ENCODE results near the gene HEXD.
"Not testable (repeated sequence)": the region's sequence is repeated elsewhere in the genome, so short reads cannot be mapped to it uniquely, and the experiment has no call there.

The HEXD gene

DNA sequence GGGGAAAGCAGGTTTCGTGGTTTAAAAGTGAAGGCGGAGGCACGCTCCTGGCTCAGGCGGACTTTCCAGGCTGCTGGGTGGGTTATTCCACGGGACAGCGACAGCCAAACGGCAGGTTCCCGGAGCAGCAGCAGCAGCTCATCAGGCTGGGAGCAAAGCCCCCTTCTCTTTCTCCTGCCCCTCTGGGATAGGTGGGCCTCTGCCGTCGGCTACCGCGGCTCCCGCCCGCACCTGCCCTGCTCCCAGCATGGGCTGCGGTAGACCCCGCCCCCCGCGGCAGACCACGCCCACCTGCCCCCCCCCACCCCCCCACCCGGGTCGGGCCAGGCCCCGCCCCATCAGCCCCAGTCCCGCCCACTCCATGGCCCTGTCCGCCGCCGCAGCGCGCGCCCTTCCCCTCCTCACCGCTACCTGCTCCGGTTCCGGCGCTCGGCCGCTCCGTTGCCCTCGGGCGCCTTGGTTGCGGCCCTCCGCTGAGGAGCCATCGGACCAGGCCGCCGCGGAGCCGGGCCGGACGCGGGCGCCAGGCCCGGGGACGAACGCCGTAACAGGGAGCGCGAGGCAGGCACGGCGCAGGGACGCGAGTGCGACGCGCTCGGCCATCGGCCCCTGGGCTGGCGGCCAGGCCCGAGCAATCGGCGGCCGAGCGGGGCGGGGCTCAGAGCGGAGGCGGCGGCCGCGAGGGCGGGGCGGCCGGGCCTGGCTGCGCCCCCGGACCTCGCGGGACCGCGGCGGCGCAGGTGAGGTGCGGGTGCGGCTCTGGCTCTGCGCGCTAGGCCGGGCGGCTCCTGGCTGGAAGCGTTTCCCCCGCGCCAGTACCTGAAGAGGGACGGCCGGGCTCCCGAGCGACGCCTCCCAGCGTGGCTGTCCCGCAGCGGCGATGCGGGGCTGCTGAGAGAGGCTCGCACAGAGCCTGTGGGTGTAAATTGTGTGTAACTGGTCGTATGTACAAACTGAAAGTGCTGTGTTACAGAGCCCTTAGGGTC, at the start of gene HEXD, which contains the start of gene OGFOD3:
HEXD (plus strand) TSS at position 347 of the 986 bp plus-strand sequence. CDS start 1,453 bp downstream, outside the sequence.
OGFOD3 (minus strand) TSS at position 586 of the 986 bp plus-strand sequence; CDS start at position 485, 101 bp downstream.
- DNase-seq (ENCODE audit: low read depth), result peak; percentile 74

DNA sequence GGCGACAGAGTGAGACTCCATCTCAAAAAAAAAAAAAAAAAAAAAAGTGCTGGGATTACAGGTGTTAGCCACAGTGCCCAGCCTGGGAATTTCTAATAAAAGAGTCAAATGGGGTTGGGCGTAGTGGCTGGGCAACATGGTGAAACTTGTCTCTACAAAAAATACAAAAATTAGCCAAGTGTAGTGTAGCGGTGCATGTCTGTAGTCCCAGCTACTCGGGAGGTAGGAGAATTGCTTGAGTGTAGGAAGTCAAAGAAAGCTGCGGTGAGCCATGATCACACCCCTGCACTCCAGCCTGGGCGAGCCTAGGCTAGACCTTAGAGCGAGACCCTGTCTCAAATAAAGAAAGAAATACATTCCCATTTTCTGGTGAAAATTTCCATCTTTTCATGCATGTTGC, 48.9 kb upstream of the HEXD start:
- DNase-seq (ENCODE audit: low read depth), result no peak

DNA sequence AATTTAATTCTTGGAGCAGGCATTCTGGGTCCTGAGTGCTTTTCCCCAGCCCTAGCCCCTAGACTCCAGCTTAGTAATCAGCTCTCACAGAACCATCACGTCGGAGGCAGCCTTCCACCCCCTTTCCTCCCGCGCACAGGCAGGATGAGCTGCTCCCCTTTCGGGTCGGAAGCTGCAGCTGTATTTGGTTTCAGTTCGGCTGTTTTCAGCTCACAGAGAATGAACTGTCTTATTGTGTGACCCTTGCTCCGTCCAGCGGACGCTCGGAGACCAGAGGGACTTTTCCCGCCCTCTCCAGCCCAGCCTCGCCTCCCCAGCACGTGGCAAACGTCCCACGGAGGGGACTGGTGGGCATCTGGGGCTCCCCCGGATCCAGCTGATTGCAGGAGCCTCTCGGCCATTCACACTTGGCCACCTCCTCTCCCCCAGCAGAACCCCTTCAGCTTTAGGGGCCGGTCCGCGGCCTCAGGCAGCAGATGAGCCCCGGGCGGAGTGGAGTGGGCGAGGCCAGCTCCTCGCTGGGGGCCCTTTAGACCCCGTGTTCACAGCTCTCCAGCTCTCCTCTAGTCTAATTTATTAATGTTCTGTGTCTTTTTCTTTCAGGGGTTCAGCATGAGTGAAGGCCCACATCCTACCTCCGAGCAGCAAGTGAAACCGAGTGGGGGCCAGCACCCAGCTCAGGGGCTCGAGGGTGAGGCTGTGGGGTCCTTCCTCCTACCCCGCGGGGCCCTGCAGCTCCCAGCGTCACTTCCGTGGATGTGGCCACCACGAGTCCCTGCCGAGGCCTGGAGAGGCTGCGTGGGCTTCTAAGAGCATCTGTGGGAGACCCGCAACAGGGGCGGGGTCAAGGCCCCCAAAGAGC, 47.4 kb upstream of the HEXD start:
- peak; percentile 11 for DNase-seq (ENCODE audit: low read depth)

DNA sequence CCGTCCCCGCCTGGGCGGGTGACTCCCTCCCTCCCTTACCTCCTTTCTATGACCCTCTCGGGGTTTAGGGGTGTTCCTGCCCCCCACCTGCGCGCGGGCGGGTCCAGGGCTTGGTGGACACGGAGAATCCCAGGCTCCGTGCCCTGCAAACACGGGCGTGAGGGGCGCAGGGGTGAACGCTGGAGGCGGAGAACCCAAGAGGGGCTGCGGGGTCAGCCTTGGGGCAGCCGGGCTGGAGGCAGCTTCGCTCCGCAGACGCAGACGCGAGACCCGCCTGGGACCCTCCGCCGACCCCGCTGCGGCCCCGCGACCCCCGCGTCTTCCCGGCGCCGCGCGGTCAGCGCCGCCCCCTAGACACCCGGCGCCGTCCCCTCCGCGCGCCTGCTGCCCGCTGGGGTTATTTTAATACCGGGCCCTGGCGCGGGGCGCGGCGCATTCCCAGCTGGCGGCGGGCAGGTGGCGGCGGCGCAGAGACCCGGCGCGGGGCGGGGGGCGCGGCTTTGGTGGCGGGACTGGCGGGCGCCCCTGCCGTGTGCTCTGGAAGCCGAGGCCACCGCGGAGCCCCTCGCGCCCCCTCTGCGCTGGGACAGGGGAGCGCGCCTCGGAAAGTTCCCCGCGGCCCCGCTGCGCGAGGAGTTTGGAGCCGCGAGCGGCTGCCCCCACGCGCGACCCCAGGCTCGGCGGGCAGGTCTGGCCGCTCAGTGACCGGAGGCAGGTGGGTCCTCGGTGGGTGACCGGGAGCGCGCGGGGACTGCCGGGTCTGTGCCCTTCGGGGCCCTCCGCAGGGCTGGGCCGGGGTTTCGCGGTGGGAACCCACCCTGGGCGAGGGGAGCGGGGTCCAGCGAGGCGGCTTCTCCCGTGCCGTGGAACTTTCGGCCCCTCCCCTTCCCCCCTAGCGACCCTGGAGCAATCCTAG, 46.6 kb upstream of the HEXD start, which contains the start of gene UTS2R:
UTS2R (plus strand) TSS at position 433 of the 916 bp plus-strand sequence. CDS start 2,560 bp downstream, outside the sequence.
- DNase-seq (ENCODE audit: low read depth), result no peak

DNA sequence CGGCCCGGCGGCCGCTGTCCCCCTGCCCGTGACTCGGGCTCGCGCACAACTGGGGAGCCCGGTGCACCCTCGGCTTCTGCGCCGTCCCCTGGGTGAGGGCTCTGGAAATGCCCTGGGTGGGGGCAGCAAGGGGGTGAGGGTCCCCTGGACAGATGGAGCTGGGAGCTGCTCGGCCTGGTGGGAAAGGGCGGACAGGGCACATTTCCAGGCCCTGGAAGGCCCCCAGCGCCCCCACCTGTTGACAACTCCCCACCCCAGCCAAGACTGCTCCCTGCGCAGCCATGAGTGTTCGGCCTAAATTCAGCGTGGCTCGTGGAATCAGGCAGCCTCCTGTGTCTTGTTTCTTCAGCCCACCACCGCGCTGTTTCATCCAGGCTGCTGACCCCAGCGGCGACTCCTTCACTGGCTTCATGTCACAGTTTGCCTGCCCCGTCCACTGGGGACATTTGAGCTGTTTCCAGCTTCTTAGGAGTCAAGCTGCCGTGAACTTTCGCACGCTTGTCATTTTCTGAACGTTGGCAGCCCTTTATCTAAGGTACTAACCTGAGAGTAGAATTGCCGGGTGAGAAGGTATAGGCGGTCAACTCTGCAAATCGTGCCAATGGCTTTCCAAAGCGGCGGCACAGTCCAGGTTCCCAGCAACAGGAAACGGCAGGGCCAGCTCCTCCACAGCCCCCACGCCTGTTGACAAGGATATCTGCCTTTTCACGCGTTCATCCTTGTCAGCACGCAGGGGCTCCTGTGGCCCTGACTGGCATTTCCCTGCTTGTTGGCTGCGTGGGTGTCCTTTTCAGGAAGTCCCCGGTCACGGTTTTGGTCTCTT, 45.7 kb upstream of the HEXD start:
- no peak for DNase-seq (ENCODE audit: low read depth)

DNA sequence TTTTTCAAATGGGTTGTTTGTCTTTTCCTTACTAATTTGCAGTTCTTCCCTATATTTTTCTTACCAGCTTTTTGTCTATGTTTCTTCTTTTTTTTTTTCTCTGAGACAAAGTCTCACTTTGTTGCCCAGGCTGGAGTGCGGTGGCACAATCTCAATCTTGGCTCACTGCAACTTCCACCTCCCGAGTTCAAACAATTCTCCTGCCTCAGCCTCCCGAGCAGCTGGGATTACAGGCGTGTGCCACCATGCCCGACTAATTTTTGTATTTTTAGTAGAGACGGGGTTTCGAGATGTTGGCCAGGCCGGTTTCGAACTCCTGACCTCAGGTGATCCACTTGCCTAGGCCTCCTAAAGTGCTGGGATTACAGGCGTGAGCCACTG, 45.1 kb upstream of the HEXD start:
- not testable (repeated sequence) for DNase-seq (ENCODE audit: low read depth)

DNA sequence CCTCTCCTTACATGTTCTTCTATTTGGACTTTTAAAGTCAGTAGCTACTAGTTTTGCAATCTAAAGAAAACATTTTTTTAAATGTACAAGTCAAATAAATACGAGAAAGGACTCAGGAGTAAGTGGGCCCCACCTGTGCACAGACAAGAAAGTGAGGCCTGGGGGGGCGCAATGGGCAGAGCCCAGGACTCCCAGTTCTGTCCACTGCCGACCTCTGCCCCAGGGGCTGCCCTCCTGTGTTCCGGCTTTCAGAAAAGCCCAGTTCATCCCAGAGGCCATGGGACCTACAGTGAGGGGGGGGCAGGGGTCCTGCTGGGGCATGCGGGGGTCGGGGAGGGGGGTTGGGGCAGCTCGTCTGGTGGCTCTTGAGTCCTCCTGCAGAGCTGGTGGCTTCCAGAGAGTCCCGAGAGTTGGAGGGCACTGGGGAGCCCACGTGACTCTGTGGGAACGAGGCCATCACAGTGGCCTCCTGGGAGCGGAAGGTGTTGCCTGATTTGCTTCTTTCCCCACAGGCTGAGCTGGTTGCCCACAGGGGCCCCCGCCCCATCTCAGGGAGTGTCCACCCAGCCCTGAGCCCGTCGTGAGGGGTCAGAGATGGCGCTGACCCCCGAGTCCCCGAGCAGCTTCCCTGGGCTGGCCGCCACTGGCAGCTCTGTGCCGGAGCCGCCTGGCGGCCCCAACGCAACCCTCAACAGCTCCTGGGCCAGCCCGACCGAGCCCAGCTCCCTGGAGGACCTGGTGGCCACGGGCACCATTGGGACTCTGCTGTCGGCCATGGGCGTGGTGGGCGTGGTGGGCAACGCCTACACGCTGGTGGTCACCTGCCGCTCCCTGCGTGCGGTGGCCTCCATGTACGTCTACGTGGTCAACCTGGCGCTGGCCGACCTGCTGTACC, 44.2 kb upstream of the HEXD start:
- DNase-seq (ENCODE audit: low read depth), result no peak

DNA sequence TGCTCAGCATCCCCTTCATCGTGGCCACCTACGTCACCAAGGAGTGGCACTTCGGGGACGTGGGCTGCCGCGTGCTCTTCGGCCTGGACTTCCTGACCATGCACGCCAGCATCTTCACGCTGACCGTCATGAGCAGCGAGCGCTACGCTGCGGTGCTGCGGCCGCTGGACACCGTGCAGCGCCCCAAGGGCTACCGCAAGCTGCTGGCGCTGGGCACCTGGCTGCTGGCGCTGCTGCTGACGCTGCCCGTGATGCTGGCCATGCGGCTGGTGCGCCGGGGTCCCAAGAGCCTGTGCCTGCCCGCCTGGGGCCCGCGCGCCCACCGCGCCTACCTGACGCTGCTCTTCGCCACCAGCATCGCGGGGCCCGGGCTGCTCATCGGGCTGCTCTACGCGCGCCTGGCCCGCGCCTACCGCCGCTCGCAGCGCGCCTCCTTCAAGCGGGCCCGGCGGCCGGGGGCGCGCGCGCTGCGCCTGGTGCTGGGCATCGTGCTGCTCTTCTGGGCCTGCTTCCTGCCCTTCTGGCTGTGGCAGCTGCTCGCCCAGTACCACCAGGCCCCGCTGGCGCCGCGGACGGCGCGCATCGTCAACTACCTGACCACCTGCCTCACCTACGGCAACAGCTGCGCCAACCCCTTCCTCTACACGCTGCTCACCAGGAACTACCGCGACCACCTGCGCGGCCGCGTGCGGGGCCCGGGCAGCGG, 43.4 kb upstream of the HEXD start:
- DNase-seq (ENCODE audit: low read depth), result no peak

DNA sequence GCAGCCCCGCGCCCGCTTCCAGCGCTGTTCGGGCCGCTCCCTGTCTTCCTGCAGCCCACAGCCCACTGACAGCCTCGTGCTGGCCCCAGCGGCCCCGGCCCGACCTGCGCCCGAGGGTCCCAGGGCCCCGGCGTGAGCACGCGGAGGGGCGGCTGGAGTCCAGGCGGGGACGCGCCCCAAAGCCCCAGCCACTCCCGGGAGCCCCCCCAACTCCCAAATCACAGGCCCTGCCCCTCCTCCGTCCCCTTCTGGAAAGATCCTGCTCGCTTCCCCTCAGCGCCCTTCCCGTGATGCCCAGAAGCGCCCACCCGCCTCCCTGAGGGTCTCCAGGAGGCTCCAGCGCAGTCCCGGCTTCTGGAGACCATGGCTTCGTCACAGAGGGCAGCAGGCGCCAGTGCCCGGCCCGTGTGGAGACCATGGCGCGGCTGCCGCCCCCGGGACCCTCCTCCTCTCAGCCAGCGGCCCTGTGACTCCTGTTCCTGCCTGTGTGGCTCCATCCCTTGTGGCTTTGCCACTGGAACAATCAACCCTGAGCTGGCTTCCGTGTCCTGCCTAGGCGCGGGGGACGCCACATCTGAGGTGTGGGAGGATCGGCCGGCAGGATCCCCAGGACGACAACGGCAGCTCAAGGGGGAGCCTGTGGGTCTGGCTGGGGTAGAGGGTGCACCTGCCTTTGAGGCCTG, 42.6 kb upstream of the HEXD start:
- DNase-seq (ENCODE audit: low read depth), result no peak

DNA sequence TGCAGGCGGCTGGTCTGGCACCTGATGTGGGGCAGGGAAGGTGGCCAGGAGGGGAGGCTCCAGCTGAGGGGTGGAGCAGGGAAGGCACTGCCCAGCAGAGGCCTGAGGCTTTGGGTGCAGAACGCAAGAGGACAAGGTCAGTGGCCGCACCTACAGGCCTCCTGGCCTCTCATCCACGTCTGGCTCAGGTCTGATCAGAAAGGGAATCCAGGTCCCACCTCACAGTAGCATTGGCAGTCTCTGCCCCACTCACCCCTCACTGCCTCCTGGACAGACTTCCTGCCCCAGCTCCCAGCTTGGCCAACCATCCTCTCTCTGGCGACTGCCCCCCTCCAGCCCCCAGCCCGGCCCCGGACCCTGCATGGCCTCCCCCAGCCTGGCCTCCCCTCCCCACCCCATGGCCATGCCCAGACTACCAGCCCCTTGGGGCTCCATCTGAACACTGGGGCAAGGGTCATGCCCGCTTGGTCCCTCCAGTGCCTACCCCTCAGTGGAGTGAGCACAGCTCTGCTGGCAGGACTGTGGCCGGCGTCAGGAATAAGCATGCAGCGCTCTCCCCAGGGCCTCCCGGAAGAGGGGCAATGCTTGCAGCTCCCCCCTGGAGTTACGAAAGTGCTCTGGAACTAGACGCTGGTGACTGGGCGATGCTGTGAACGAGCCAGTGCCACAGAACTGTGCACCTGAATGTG, 42.0 kb upstream of the HEXD start:
- no peak for DNase-seq (ENCODE audit: low read depth)

DNA sequence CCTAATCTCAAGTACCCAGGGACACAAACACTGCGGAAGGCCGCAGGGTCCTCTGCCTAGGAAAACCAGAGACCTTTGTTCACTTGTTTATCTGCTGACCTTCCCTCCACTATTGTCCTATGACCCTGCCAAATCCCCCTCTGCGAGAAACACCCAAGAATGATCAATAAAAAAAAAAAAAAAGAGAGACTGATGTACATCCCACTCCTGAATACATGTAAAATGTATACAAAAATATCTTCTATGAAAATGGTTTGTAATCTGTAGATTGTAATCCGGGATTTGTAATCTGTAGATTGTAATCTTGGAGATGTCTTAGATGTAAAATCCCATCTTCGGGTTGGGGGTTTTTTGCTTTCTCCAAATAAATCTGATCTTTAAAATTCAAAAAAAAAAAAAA, 40.9 kb upstream of the HEXD start:
- not testable (repeated sequence) for DNase-seq (ENCODE audit: low read depth)

DNA sequence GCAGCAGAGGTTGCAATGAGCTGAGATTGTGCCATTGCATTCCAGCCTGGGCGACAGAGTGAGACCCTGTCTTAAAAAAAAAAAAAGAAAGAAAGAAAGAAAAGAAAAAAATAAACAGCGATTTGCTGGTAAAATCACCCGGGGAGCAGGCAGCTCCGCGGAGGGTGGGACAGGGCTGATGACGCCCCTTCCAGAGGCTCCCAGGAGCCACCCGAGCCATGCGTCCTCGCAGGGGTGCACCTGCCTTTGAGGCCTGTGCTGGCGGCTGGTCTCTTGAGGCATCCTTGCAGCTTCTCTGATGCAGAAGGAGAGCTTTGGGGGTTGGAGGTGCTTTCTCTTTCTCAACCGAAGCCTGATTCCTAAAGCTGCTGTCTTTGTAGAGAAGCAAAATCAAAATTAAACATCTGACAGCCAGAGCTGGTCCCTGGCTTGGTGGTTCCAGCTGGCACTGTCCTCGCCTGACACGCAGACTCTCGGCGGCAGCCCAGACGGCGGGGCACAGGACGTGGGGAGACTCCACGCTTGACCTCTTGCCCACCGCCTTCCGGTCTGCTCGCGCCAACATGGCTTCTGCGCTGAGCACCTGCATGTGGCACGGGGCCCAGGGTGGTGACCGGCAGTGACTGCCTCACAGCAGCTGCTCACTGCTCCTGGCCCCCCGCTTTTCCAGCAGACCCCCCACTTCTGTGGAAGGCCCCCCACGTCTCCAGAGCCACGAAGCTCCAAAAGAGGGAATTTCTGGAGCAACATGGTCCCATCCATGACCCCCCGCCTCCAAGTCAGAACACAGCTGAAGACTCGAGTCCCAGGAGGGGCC, 40.0 kb upstream of the HEXD start:
- DNase-seq (ENCODE audit: low read depth), result no peak

DNA sequence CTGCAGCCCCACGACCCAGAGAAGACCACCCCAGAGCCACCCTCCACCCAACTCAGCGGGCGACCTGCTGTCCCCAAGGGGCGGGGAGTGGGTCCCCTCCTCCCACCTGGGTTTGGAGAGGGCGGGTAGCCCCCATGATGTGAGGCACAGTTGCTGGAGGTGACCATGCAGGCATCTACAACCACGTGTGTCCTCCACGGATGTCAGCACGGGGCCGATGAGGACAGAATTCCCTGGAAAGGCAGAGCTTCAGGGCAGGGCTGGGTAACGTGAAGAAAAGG, 39.5 kb upstream of the HEXD start:
- no peak for DNase-seq (ENCODE audit: low read depth)

DNA sequence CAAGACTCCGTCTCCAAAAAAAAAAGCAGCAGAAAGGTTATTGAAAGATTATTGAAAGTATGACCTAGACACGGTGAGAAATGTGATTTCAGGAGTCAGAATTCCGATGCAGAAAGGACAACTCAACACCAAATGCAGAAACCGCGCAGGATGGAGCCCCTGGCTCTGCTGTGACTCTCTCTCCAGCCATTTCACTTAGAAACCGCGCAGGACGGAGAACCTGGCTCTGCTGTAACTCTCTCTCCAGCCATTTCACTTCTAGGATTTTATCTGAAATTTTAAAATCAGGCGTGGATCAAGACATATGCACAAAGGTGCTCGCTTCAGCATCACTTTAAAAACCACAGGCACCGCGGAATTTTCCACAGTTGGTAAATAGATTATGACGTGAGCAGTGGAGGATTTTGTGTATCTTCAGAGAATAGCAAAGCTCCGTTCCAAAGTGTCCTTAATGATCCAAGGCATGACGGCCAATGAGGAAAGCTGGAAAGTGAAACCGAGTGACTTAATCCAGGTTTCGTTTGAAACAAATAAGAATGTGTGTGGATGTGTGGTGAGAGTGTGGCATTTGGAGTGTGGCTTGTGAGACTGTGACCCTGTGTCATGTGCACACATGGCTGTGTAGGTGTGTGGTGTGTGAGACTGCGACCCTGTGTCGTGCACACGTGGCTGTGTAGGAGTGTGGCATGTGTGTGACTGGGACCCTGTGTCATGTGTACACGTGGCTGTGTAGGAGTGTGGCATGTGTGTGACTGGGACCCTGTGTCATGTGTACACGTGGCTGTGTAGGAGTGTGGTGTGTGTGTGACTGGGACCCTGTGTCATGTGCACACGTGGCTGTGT, 37.1 kb upstream of the HEXD start:
- DNase-seq (ENCODE audit: low read depth), result no peak

DNA sequence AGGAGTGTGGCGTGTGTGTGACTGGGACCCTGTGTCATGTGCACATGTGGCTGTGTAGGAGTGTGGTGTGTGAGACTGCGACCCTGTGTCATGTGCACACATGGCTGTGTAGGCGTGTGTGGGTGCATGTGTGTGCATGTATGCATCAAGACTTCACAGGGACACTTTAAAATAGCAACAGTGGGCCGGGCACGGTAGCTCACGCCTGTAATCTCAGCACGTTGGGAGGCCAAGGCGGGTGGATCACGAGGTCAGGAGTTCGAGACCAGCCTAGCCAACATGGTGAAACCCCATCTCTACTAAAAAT, 36.5 kb upstream of the HEXD start:
- DNase-seq (ENCODE audit: low read depth), result not testable (repeated sequence)

DNA sequence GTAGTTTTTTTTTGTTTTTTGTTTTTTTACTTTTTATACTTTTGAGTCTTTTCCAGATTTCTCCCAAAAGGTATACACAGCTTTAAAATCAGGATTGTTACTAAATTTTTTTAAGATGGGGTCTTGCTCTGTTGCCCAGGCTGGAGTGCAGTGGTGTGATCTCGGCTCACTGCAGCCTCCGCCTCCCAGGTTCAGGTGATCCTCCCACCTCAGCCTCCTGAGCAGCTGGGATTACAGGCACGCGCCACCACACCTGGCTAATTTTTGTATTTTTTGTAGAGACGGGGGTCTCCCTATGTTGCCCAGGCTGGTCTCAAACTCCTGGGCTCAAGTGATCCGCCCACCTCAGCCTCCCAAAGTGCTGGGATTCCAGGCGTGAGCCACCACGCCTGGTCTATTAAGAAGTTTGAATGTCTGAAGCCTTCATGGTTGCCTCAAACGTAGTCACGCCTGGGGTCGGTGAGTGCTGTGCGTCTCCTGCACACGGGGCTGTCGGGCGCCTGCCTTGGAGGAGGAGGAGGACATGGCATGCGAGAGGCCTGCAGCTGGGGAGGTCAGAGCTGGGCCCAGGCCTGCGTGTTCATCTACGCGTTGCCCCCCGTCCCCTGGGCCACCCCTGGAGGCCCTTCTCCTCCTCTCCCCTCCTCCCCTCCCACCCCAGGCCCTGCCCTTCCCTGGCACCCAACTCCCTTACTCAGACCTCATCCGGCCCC, 35.8 kb upstream of the HEXD start:
- DNase-seq (ENCODE audit: low read depth), result not testable (repeated sequence)

Measured in activated T-cell treated with anti-CD3 and anti-CD28 coated beads for 24 hours (primary cell).